Activated naive CD4-positive, alpha-beta T cell treated with Interleukin-2 at 50 U/mL for 16 hours (primary cell): ENCODE data around the gene COL1A1.

Source experiments
- DNase-seq: peaks from one replicate; pipeline ENCODE4 v3.0.0-alpha.2; 2020

Gene COL1A1

DNA sequence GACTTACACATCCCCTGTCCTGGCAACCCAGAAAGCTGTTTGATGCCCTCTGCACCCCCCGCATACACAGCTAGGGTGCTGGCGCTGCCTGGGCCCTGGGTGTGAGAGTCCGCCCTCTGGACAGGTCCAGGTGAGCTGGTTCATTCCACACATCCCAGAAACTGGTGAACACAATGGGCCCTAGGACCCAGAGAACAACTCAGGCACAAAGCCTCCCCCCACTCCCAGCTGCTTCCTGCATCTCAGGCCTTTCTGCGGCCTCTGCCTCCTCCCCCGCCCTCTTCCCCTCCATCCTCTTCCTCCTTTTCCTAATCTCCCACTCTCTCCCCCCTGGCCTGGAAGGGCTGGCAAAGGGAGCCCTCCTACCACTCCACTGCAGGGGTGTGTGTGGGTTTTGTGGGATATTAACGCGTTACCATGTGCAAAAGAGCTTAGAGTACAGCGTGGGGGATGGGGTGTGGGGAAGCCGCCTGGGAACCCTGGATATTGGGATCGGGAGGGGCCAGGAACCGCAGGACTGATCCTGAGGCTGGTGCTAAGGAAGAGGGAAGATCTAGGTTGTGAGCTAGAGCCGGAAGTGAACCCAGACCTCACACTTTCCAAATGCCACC, 49.4 kb downstream of the COL1A1 start:
- peak; percentile 56 for DNase-seq

DNA sequence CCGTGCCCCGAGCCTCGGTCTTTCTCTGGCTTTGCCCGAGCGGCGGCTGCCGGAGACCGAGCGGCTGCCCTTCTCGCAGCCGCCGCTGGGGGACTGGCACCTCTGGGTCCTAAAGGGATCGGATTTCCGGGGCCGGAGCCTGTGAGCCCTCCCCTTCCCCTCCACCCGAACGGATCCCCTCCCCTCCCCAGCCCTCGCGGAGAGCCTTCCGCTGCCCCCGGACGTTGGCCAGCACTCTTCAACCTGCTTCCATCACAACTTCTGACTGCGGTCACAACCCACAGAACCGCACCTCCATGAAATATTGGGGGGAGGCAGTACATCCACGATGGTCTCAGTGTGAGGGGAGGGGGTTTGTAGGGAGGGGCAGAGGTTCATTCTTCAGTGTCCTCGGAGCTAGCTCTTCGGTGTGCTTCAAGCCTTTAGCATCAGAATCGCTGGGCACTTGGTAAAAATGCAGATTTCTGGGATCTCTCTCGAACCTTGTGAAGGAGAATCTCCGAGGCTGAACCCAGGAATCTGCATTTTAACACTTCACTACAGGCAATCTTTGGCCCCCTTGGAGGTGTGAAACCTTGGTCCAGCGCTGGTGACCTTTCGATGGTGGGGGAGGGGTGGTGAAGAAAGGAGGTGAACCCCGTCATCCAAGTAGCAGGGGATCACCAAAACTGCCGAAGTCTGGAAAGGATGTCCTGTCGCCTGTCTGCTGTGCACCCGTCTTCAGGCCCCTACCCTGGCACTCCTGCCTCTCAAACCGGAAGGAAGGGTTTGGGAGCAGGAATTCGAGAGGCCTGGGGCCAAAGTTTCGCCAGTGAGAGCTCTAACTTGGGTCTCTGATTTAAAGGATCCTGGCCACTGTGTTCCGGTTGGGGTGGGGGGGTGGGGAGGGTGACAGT, 50.1 kb downstream of the COL1A1 start:
- DNase-seq, result peak; percentile 88

DNA sequence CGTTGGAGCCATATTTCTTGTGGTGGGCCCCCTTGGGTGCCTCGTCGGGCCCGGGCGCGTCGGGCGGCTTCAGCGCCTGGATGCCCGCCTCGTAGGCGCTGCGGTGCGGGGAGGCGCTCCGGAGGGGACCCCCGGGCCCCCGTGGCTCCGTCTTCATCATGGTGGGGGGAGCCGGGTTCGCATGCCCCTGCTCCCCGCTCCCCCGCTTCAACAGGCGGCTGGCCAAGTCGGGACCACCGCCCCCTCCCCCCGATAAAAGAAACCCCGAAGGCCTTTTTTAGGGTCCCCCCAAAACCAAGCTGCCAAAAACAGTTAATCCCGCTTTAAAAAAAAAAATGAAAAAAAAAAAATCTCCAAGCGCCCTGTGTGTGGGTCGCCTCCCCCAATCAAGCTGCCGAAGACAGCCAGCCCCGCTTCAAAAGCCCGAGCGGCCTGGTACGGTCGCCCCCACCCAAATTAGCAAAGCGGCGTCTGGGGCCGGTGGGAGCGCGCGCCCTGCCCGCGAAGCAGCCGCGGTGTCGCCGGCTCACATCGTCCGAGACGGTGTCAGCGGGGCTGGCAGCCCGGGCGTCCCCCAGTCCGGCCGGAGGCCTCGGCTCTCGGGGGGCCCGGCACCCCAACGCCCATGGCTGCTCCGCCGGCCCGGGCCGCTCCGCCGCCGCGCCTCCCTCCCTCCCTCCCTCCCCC, 50.9 kb downstream of the COL1A1 start, which contains the start of gene PPP1R9B:
Gene PPP1R9B (minus strand): TSS at position 324 of the 687 bp plus-strand sequence. CDS start 164 bp downstream, at position 160.
- no peak for DNase-seq

DNA sequence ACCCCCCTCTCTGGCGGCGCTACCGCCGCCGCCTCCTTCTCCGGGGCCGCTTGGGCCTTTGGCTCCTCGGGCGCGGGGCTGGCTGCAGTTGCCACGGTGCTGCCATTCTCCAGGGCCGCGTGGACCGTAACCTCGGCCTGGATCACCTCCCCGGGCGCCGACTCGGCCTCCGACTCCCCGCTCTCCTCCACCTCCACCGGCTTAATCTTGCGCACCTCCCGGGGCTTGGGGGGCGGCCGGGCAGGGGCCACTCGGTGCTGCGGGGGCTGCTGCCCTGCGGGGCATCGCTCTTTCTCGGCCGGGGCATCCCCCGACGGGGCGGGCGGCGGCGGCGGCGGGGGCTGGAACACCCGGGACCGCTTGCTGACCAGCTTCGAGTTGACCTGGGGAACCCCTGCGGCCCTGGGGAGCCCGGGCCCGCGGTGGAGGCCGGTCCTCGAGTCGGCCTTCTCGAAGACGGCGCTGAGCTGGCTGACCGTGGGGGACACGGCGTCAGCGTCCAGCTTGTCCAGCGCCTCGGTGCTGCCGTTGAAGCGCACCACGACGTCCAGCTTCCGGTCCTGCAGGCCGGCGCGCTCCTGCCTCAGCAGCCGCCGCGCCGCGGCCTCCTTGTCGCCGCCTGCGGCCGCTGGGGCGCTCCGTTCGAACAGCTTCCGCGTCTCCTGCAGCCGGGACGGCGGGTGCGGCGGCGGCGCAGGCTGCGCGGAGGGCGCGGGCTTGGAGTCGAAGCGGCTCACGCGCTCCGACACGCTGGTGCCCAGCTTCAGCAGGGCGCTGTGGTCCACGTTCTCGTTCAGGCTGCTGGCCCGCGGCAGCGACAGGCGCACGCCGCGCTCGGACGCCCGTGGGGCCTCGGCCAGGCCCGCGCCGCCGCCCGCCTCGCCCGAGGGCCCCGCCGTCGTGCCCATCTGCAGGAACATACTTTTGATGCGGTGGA, 51.7 kb downstream of the COL1A1 start:
- DNase-seq, result peak; percentile 63

DNA sequence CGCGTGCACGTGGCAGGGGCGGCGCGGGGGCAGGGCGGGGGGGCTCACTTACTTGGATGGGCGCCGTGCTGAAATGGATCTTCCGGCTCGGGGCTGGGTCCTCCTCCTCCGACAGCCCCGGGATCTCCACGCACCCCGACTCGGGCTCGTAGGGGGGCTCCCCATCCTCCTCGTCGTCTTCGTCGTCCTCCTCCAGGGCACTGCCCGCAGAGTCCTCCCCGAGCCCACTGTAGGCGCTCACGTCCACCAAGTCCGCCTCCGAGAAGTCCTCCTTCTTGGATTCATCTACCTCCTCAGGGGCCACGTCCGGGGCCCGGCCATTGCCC, 52.4 kb downstream of the COL1A1 start:
- DNase-seq, result no peak

DNA sequence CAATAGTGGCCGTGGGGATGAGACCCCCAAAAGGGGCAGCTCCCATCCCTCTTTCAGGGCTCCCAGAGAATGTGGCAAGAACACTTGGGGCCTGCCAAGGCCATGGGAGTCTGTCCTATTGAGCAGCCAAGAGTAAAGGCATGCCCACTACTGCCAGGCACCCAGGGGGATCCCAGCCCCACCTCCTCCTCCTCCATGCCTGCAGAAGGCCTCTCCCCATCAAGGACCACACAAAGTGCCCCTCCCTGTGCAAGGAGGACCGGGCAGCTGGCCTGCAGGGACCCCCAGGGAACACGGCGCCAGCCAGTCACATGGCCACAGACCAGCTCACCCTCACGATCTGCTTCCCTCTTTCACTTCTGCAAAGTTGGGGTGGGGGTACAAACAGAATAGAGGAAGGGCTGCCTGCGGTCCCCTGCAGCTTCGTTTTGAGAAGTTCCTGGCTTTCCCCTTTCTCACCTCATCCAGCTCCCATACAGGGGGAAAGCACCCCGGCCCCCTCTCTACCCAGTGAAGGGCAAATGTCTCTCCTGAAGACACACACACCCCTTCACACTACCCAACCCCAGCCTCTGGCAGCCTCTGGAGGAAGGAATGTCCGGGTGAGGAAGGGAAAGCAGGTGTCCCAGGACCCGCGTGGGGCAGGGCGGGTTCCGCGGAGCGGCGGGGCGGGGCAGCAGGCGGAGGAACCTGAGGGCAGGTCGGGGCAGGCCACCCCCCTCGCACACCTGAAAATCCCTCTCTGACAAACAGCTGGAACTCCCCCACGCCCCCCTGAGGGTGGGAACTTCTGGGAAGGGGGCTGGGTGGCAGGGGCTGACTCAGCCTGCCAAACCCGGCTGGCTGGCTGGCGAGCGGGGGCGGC, 53.0 kb downstream of the COL1A1 start:
- peak; percentile 85 for DNase-seq

DNA sequence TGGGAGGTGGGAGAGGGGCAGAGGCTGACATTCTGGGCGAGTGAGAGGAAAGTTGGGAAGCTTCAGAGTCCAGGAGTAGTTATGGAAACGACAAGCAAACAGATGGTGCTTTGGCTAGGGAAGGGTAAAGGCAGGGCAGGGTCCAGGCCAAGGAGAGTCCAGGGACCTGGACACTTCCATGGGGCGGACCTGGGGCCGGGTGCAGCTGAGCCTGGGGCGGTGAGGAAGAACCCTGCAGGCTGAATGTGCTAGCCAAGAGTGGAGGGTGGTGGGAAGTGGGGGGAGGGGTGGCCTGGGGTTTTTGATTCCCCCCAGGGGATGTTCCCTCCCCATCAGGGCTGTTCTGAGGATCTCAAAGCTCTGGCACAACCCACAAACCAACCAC, 53.6 kb downstream of the COL1A1 start:
- no peak for DNase-seq

DNA sequence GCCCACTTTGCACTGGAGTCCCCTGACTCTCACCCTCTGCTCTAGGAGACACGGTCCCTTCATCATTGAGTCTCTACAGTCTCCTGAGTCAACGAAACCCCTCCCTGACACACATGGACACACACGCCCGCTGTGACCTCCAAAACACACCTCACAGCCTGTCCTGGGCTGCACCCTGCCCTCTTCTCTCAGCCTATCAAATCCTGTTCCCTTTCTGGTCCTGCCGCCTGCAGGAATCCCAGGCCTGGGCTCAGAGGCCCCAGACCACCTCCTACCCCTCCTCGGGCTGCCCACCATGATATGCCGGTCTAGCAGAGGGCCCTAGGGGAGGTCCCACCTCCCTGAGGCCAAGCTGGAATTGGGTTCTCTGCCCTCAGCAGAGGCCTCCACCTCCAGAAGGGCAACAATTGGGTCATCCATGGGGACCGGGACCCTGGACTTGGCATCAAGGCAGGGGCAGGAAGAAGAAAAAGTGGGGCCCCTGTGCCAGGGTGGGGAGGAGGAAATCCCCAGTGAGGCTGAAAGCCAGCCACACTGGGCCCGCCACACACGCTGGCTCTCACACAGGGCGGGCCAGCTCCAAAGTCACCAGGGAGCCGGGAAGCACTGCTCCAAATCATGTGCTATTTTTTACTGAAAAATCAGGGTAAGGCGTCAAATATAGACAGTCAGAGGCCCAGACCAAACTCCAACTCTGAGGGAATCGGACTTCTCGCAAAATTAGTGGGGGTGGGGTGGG, 54.3 kb downstream of the COL1A1 start:
- DNase-seq, result no peak

DNA sequence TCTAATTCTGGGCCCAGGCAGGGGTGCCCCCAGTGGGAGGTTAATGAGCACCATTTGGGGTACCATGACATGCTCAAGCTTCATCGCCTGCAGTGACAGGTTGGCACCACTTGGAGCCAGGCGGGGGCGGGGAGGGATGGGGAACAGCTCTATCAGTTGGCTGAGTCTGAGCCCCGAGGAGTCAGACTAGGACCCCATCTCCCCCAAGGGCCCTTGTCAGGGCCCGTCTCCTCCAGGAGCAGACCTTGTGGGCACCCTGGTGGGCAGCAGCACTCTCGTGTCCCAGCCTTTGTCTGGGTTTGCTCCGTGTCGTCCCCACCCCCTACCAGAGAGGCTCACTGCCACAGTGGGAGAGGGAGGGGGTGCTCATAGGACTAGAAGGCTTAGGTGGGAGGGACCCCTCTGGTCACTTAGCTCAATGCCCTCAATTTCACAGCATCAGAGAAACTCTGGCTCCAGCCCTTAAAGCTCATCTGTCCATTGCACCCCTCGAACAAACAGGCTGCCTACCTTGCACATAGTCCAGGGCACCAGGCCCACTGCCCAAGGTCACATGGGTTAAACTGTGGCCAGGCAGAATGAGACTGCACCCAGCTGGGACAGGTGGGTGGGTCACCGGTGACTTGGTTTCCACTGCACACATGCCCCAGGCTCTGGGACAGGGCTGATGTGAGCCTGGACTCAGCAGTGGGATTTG, 55.1 kb downstream of the COL1A1 start:
- no peak for DNase-seq

DNA sequence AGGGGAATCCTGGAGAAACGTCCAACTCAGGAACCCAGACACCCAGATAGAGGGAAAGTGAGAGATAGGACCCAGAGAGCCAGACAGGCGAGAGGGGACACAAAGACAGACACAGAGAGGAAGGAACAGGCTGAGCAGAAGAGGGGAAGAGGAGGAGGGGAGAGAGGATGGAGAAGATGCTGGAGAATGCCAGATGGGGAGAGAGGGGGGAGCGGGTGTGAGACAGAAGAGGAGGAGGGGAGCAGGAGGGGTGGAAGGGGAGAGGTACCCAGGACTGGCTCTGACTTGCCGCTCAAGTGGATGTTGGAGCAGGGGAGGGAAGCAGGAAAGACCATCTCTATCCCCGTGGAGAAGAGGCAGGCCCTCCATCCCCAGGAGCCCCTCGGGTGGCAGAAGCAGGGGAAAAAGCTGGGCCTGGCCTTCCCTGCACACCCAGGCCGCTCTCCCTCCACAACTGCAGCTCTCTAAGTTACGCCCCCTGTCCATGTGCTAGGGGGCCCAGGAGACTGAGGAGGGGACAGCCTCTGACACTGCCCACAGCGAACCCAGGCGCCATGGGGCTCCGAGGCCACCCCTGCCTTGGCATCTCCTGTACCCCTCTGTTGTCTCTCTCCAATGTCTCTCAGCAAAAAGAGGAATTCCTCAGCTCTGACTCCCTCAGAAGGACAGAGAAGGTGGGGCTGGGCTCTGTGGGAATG, 55.8 kb downstream of the COL1A1 start:
- DNase-seq, result no peak

DNA sequence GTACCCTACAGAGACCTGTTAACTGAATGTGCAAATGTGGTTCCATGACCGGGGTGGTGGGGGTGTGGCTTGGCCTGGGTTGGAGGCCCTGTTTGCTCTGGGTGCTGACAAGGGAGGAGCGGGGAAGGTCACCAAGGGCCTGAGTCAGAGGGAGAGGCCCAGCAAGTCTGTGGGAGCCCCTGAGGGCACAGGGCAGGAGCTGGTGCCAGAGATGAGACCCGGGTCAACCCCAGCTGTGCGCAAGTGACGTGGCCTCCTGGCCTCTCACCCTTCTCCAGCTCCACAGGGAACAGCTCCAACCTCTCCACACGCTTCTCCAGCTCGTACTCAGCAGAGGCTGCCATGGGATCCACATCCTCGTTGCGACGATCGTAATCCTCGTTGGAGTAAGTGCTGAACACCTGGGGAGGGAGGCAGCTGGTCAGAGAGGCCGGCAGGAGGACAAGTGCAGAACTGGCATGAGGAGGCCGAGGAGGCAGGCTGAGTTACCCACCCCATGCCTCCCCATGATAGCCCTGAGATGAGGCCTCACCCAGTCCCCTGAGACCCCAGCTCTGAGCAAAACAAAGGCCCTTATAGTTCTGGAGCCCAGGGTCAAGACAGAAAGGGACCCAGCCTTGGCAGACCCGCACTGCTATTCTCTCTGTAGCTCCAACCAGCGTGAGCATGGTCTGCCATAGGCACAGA, 56.4 kb downstream of the COL1A1 start:
- no peak for DNase-seq

DNA sequence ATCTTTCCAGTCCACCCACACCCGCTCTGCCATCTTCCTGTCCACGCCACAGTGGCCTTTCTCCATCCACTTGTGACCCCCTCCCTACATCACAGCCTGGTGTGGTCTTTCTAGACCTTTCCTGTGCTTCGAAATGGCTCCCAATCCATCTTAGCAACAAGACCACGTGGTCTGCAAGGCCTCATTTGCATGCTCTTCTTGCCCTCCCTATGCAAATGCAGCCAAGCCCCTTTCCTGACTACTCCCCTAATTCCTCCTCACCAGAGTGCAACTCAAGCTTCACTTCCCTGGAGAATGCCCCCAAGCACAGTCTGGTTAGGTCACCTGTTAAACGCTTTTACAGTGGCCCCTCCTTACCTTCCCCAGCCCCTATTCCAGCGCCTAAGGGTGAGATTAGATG, 57.1 kb downstream of the COL1A1 start:
- no peak for DNase-seq

DNA sequence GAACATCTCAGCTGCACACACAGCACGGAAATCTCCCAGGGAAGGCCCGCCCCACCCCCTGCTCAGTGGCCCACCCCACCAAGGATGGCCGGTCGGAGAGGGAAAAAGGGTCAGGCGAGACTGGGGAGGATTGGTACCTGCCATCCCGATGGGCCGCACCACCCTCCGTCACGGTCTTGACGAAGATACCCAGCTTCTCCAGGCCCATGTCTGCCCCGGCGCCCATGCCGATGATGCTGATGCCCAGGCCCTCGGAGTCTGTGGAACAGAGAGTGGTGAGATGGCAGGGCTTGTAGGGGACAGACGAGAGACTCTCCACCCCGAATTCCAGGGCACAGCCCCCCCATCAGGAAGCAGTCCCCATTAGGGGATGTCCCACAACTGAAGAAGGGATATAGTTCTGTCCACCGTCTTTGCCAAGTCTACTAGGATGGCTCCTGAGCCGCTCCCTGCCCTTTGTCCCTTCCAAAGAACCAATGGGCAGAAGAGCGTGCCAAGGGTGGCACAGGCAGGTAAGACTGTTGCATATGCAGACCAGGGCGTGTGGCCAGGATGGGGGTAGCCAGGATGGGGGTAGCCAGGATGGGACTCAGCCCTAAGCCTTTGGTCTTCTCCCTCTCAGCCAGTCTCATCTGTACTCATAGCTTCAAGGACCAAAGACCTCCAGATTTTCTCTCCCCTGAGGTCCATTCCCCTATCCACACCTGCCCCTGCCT, 57.8 kb downstream of the COL1A1 start:
- no peak for DNase-seq

DNA sequence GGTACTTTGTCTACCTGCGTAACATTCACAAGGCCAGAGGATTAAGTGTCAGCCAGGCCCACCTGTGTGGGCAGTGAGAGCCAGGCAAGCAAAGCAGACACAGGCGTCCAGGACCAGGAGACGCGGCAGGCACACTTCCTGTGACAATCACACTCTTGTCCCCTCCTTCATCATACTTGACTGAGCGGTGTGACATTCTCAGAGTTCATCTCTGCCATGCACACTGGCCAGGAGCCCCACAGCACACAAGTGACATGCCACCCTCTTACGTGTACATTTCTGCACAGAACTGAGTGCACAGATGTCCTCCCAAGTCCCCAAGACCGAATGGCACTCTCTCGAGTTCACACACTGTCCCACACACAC, 59.7 kb downstream of the COL1A1 start:
- DNase-seq, result no peak

DNA sequence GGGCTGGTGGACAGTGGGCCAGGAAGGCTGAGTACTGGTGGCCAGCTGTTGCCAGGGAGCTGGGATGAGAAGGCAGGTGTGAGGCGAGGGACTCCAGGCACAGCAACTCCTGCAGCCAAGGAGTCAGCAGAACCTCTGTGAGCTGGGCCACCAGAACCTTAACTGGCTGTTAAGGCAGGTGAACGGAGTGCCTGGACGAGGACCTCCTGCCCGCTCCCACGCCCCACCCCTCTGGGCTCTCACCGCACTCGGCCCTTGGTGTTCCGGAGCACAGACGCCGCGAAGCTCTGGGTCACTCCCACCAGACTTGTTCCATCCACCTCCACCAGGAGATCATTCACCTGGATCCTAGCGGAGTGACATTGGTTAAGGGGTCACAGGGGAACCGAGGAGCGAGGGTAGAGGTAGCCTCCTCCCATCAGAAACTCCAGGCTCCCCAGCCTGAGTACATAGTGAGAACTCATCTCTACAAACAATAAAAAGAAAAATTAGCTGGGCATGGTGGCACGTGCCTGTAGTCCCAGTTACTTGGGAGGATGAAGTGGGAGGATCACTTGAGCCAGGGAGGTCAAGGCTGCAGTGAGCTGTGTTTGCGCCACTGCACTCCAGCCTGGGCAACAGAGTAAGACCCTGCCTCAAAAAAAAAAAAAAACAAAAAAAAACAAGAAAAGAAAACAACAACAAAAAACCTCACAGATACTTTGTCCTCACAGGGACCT, 60.2 kb downstream of the COL1A1 start:
- no peak for DNase-seq

DNA sequence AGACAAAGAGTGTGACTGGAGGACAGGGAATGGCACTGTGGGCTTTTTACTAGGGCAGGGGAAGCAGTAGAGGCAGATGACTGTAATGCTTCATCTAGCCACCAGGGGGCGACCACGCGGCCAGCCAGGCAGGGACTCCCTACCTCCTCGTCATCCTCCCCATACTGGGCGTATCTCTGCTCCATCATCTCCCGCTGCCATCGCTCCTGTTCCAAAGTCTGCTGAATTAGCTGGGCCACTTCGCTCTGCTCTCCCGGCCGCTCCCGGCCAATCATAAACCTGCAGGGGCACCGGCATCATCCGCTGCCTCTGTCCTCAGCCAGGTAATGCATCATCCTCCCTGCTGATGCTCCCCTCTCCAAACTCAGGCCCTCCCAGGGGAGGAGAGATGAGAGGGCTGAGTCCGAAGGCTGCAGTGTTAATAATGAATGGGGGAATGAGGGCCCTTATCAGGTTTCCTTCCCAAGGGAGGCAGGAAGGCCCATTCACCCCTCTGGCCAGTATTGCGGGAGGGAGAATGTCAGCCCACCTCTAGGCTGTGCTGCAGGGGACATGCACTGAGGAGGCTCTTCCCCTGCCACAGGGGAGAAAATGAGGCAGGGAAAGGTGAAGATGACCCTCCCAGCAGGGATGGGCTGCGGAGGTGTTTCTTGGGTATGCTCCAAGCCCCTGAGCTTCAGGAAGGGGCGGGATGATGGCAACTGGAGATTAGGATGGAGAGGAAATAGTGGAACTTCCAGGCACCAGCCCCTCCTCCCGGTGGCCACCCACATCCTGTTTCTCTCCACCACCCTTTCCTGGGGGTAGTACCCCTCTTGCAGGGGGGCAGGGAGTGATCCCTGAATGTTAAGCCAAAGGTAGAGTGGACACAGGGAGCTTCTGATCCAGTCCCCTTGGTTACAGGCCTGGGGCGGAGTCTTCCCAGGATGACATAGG, 61.2 kb downstream of the COL1A1 start:
- DNase-seq, result peak; percentile 84
